HG03558 (cell line): Measurements from ENCODE around the gene EYS.
"Not testable (repeated sequence)": the region's sequence is repeated elsewhere in the genome, so short reads cannot be mapped to it uniquely, and the experiment has no call there.

Source experiments
- ATAC-seq: cut with Tn5 transposase; IDR thresholded peaks from one replicate; pipeline ENCODE4 v1.9.1; 2021; ENCODE audit warnings: moderate number of reproducible peaks; ENCODE audit not compliant: unreplicated experiment; ENCODE audit errors: extremely low read depth

Gene EYS

DNA sequence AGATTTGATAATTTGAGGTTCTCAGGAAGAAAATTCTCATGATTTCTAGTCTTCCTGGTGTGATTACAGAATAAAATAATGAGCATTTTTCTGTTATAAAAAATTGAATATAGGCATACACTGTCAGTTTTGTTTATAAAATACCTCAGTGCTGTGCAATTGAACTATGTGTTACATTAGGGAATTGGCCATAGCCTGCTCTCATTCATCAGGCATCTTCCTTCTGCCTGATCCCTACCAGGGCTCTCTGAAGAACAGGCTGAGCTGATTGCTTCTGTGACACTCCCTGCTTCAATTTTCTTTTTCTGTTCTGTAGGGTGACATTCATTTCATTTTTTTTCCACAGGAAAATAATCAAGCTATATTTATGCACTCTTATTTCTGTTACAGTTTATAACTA lies 1908.6 kb downstream of the EYS start:
- ATAC-seq, result no peak

DNA sequence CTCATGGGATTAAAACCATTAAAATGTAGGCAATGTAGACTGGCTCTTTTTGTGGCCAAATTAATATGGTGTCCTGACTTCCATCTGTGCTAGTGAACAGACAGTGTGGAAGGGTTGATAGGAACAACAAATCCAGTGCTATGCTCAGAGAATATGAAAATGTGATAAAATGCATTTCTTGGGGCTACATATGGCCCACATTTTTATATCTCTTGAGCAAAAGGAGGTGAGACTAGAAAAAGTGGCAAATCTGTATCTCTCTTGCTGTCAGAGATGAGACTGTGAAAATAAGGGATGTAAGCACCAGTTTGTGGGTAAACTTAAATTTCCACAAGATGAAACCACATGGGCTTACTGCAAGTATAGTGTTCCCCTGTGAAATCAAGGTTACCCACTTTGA lies 1909.3 kb downstream of the EYS start:
- ATAC-seq, result no peak

DNA sequence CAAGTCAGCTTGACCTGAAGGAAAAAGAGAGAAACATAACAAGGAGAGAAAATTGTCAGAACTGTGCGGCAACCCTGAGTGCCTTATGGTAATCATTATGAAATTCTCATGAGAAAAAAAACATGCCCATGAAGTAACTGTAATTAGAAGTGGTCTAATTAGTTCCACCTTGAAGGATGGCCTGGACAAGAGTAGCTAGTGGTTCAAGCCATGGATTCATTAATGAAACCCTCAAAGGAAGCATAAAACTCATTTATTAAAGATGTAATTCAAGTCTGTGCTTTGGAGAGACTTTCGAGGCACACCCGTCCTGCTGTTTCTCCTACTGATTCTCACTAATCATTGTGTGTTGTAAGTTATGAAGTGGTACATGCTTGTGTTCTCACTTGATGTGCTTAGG lies 1911.2 kb downstream of the EYS start:
- ATAC-seq, result no peak

DNA sequence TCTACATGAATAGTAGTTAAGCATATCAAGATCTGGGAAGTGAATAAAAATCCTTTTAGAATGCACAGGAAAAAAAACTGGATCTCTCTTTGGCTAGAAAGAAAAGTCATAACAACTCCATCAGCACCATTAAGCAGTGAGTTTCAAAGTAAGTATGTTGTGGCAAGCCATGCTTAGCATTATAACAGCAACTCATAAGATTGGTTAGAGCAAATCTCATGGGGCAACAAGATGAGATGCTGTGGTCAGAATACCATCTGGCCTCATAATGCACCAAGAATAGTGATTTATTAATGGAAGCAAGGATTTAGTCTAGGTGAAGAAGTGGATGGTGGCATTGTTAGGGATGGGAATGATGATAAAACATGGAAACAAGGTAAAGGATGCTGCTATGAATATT lies 1912.0 kb downstream of the EYS start:
- no peak for ATAC-seq

- ATAC-seq, result no peak
These were observed 1913.4 kb downstream of the EYS start for GRCh38 chr6:63793465-63794137.

- ATAC-seq, result no peak
These were observed 1914.1 kb downstream of the EYS start for GRCh38 chr6:63792736-63793464.

GRCh38 chr6:63790334-63790733 lies 1916.7 kb downstream of the EYS start:
- no peak for ATAC-seq

GRCh38 chr6:63789699-63790098 lies 1917.3 kb downstream of the EYS start:
- no peak for ATAC-seq

DNA sequence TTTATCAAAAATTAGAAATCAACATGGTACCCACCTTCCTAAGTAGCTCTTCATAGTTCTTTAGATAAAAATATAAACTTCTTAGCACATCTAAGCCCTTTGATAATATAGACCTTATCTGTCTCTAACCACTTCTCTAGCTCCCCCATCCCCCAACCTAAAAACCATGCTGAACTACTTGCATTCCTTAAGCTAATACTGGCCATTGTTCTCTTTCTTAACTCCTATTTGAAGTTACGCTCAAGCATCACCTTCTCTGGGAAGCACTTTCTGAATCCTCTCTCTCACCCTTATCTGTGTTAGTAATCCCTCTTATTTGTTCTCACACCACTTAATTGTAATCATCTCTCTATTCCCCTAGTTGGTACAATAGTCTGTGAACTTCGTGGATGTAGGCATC lies 1918.5 kb downstream of the EYS start:
- no peak for ATAC-seq

DNA sequence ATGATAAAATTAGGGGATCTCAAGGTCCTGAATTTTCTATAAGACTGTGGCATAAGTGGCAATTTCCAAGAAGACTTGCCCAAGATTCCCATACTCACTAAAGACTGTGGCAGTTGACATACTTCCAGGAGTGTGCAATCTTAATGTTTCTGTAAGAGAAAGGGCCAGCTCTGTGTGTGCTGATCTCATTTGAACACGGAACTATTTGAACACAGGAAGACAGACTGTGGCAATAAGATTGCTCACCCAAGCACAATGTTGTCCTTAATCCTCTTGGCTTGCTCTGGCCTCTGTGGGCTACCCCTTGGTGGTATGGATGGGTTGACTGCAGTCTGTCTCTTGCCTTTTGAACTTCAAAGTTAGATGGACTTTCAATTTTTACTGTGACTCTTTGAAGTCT lies 1920.0 kb downstream of the EYS start:
- ATAC-seq, result no peak

DNA sequence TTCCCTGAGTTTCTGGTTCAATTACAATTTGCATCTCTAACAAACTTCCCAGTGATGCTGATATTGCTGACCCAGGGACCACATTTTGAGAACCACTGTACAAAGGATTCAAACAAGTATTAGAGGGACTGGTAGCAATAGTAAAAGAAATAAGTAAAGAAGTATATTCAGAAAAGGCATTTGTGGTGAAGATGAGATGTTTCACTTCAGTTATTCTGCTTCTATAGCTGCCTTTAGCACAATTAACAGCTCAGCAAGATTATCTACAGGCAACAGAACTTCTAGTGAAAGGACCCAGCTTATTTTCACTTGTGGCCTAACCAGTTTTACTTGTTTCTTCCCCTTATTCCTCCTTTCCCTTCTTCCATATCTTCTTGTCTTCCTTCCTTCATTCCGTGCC lies 1922.0 kb downstream of the EYS start:
- ATAC-seq, result no peak

DNA sequence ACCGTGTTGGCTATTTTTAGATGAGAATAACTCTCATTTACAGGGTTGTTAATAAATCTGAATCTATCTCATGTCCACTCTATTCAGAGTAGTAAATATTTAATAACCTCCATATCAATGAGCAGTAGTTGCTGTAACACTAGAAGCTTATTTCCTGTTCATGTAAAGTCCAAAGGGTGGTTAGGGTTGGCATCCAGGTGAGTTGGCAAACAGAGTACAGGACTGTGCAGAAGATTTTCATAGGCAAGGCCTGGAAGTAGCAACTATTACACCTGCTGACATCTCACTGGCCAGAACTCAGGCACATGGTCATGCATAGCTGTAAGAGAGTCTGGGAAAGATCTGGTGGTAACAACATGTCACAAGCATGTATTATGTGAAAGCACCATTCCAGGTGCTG lies 1923.9 kb downstream of the EYS start:
- no peak for ATAC-seq

- ATAC-seq, result no peak
These were observed 1932.1 kb downstream of the EYS start for GRCh38 chr6:63774961-63775360.

DNA sequence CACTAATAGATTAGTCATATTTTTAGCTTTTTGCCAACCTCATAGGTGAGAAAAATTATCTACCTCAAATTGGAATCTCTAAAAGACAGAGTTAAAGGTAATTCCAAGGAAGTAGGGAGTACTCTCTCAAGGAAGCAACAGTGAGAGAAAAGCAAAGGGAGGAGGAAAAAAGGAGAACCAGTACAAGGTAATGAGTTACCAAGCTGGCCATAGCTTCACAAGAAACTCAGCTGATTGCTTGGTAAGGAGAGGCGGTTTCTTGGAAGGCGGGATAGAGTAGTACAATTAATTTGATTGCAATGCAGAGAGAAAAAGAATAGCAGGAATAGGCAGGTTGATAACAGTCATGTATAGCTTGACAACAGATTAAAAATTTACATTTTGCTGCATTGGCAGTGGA lies 1933.8 kb downstream of the EYS start:
- no peak for ATAC-seq

GRCh38 chr6:63765828-63766227 lies 1941.2 kb downstream of the EYS start:
- ATAC-seq, result no peak

- no peak for ATAC-seq
These were observed 1942.6 kb downstream of the EYS start for GRCh38 chr6:63764318-63764916.

- ATAC-seq, result no peak
These were observed 1946.8 kb downstream of the EYS start for GRCh38 chr6:63760199-63760598.

- ATAC-seq, result no peak
These were observed 1947.4 kb downstream of the EYS start for GRCh38 chr6:63759605-63760105.

- no peak for ATAC-seq
These were observed 1949.2 kb downstream of the EYS start for GRCh38 chr6:63757826-63758225.

GRCh38 chr6:63757275-63757674 lies 1949.8 kb downstream of the EYS start:
- ATAC-seq, result not testable (repeated sequence)

GRCh38 chr6:63750400-63750799 lies 1956.6 kb downstream of the EYS start:
- ATAC-seq, result no peak
